Stomach (tissue), 4 donors: ENCODE measurements around the gene UNC13B.

Experiments
- POLR2A ChIP-seq, 4 donors: fragments of 450-650 bp; IDR thresholded peaks; one replicate each; pipeline ENCODE4 v1.6.1; 2016; ENCODE audit warnings: antibody characterized with exemption in 4 of 4, control low read depth in 2 of 4, mild to moderate bottlenecking in 1 of 4, moderate library complexity in 1 of 4
- TF ChIP-seq, protein P1 (sequence below), 7 experiments: fragments of 450-650 bp in 4 of 7; fragments of 200-600 bp in 3 of 7; sonication (generic) in 3 of 7; IDR thresholded peaks; one replicate each; pipeline ENCODE4 v1.5.1; 2016 to 2019; ENCODE audit warnings: antibody characterized with exemption in 7 of 7, control low read depth in 2 of 7, mild to moderate bottlenecking in 1 of 7

GRCh38 chr9:35406183-35406959, 244.6 kb downstream of the UNC13B start:
- TF ChIP-seq POLR2A (IDR thresholded peaks at IDR 0.05) = no peak
- TF ChIP-seq, protein P1, sequence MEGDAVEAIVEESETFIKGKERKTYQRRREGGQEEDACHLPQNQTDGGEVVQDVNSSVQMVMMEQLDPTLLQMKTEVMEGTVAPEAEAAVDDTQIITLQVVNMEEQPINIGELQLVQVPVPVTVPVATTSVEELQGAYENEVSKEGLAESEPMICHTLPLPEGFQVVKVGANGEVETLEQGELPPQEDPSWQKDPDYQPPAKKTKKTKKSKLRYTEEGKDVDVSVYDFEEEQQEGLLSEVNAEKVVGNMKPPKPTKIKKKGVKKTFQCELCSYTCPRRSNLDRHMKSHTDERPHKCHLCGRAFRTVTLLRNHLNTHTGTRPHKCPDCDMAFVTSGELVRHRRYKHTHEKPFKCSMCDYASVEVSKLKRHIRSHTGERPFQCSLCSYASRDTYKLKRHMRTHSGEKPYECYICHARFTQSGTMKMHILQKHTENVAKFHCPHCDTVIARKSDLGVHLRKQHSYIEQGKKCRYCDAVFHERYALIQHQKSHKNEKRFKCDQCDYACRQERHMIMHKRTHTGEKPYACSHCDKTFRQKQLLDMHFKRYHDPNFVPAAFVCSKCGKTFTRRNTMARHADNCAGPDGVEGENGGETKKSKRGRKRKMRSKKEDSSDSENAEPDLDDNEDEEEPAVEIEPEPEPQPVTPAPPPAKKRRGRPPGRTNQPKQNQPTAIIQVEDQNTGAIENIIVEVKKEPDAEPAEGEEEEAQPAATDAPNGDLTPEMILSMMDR (IDR thresholded peaks at IDR 0.05) = no peak
